IPS-11a (cell line): ENCODE data around the gene FCF1.

Experiments used
- H3K4me3 ChIP-seq: one replicate; pipeline ENCODE4 v1.5.1; 2013; ENCODE audit warnings: low read depth, low read length, control low read depth

Gene FCF1

GRCh38 chr14:74762917-74763802 lies 50.2 kb downstream of the FCF1 start, which contains the start of gene YLPM1:
Gene YLPM1 (plus strand): TSS chr14:74763316. CDS start chr14:74763490, 174 bp downstream.
- peak within 1 kb of the TSS; percentile 86 for H3K4me3 ChIP-seq

DNA sequence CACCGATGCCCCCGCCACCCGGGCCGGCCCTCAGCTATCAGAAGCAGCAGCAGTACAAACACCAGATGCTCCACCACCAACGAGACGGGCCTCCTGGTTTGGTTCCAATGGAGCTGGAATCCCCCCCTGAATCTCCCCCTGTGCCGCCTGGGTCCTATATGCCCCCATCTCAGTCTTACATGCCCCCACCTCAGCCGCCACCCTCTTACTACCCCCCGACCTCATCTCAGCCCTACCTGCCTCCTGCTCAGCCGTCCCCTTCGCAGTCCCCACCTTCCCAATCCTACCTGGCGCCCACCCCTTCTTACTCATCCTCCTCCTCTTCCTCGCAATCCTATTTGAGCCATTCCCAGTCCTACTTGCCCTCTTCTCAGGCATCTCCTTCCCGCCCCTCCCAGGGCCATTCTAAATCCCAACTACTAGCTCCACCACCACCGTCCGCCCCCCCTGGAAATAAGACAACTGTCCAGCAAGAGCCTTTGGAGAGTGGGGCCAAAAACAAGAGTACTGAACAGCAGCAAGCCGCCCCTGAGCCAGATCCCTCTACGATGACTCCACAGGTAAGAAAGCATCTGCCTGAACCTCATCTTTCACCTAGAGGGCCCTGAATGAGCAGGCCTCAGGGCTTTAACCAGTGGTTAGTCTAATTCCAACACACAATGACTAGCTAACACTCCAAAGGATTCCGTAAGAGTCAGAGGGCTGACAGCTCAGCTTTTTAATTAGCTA lies 51.0 kb downstream of the FCF1 start:
- H3K4me3 ChIP-seq = peak overlapping the region; percentile 86

- no peak overlapping the region for H3K4me3 ChIP-seq
Observed at GRCh38 chr14:74765721-74766120, 52.8 kb downstream of the FCF1 start.

DNA sequence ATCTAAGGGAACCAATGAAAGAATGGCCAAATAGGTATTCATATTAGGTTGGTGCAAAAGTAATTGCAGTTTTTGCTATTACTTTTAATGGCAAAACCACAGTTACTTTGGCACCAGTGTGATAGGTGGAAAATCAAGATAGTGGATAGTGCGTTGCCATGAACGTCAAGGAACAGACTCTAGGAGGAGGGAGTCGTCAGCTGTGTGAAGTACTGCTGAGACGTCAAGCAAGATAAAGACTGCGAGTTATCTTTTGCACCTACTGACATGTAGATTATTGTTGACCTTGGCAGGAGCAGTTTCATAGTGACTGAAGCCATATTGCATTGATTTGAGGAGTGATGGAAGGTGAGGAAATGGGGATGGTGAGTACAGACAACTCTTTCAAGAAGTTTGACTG lies 58.5 kb downstream of the FCF1 start:
- no peak overlapping the region for H3K4me3 ChIP-seq

GRCh38 chr14:74784634-74785033 lies 71.7 kb downstream of the FCF1 start:
- H3K4me3 ChIP-seq = no peak overlapping the region

- H3K4me3 ChIP-seq = no peak overlapping the region
Observed at GRCh38 chr14:74785056-74785613, 72.2 kb downstream of the FCF1 start.

DNA sequence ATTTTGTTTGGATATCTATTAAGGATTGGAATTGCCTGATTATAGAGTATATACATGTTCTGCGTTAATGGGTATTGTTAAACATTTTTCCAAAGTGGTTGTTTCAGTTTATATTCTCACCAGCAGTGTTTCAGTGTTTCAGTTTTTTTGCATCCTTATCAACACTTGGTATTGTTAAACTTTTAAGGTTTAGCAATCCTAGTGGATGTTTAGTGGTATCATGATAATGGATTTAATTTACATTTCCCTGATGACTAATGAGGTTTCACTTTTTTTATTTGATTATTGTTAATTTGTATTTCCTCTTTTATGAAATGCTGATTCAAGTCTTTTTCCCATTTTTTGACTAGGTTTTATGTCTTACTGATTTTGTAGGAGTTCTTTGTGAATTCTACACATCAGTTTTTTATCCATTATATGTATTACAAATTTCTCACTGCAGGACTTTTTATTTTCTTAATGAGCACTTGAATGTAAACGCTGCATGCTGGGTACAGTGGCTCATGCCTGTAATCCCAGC lies 73.9 kb downstream of the FCF1 start:
- no peak overlapping the region for H3K4me3 ChIP-seq
